H9 (cell line): ENCODE data around the gene CELF4. TPM values are rescaled to one million over a fixed set of nuclear protein-coding genes. Genes with fewer than 3 reads are reported as not detected.
A peak's percentile ranks its signal among the peaks of the same experiment; 100 is the strongest.

Experiments used
- DNase-seq: peaks from one replicate; pipeline ENCODE4 v3.0.0-alpha.2; 2017
- H2AFZ ChIP-seq: one replicate; pipeline ENCODE4 v1.6.1; 2013; ENCODE audit warnings: mild to moderate bottlenecking, low read length, control low read depth, moderate library complexity
- H2AK5ac ChIP-seq: 2 replicates; pipeline ENCODE4 v1.6.1; 2013; ENCODE audit warnings: low read length, control low read depth, mixed read lengths; ENCODE audit not compliant: insufficient read length
- H2BK120ac ChIP-seq: one replicate; pipeline ENCODE4 v1.6.1; 2013; ENCODE audit warnings: low read depth, mild to moderate bottlenecking, low read length, control low read depth, inconsistent platforms; ENCODE audit not compliant: poor library complexity, severe bottlenecking
- H2BK12ac ChIP-seq: 2 replicates; pipeline ENCODE4 v1.6.1; 2013; ENCODE audit warnings: low read length, control low read depth, mixed read lengths, low read depth; ENCODE audit not compliant: insufficient read length
- H2BK15ac ChIP-seq: 2 replicates; pipeline ENCODE4 v1.6.1; 2013; ENCODE audit warnings: low read depth, low read length, control low read depth
- H2BK20ac ChIP-seq: one replicate; pipeline ENCODE4 v1.6.1; 2013; ENCODE audit warnings: low read depth, mild to moderate bottlenecking, low read length, control low read depth, inconsistent platforms; ENCODE audit not compliant: poor library complexity, severe bottlenecking
- H2BK5ac ChIP-seq: 2 replicates; pipeline ENCODE4 v1.6.1; 2013; ENCODE audit warnings: low read length, control low read depth, mixed read lengths; ENCODE audit not compliant: insufficient read length
- H3K14ac ChIP-seq: 2 replicates; pipeline ENCODE4 v1.6.1; 2013; ENCODE audit warnings: low read length, control low read depth; ENCODE audit not compliant: insufficient read depth
- H3K18ac ChIP-seq: 2 replicates; pipeline ENCODE4 v1.6.1; 2013; ENCODE audit warnings: low read depth, mild to moderate bottlenecking, mixed read lengths, low read length, control low read depth; ENCODE audit not compliant: insufficient read length
- H3K23ac ChIP-seq: 2 replicates; pipeline ENCODE4 v1.6.1; 2013; ENCODE audit warnings: low read length, control low read depth, mixed read lengths, low read depth; ENCODE audit not compliant: insufficient read length
- H3K23me2 ChIP-seq: 2 replicates; pipeline ENCODE4 v1.6.1; 2013; ENCODE audit warnings: low read depth, mild to moderate bottlenecking, mixed read lengths, low read length, control low read depth; ENCODE audit not compliant: insufficient read length, poor library complexity, severe bottlenecking
- H3K27ac ChIP-seq: 2 replicates; pipeline ENCODE4 v1.5.1; 2013; ENCODE audit warnings: low read length, control low read depth, mixed read lengths, low read depth; ENCODE audit not compliant: insufficient read length
- H3K27me3 ChIP-seq: 2 replicates; pipeline ENCODE4 v1.6.1; 2013; ENCODE audit warnings: low read length, control low read depth, inconsistent platforms; ENCODE audit not compliant: insufficient read depth
- H3K4ac ChIP-seq: 2 replicates; pipeline ENCODE4 v1.6.1; 2013; ENCODE audit warnings: low read depth, mild to moderate bottlenecking, control low read depth, inconsistent platforms, low read length, moderate library complexity
- H3K4me1 ChIP-seq: 2 replicates; pipeline ENCODE4 v1.6.1; 2013; ENCODE audit warnings: low read length, control low read depth, inconsistent platforms; ENCODE audit not compliant: insufficient read depth
- H3K4me2 ChIP-seq: 2 replicates; pipeline ENCODE4 v1.6.1; 2013; ENCODE audit warnings: low read length, control low read depth, mixed read lengths; ENCODE audit not compliant: insufficient read length, insufficient read depth
- H3K56ac ChIP-seq: 2 replicates; pipeline ENCODE4 v1.6.1; 2013; ENCODE audit warnings: low read depth, mild to moderate bottlenecking, mixed read lengths, low read length, control low read depth; ENCODE audit not compliant: insufficient read length
- H3K79me1 ChIP-seq: 2 replicates; pipeline ENCODE4 v1.6.1; 2013; ENCODE audit warnings: low read depth, mild to moderate bottlenecking, moderate library complexity, low read length, control low read depth, inconsistent platforms; ENCODE audit not compliant: insufficient read depth, poor library complexity, severe bottlenecking
- H3K79me2 ChIP-seq: 2 replicates; pipeline ENCODE4 v1.6.1; 2013; ENCODE audit warnings: low read length, control low read depth, inconsistent platforms; ENCODE audit not compliant: insufficient read depth
- H3K9ac ChIP-seq: 2 replicates; pipeline ENCODE4 v1.6.1; 2013; ENCODE audit warnings: low read length, control low read depth, mixed read lengths; ENCODE audit not compliant: insufficient read length; ENCODE audit errors: extremely low read depth
- H3K9me3 ChIP-seq: one replicate; pipeline ENCODE4 v1.6.1; 2013; ENCODE audit warnings: low read depth, low read length, inconsistent platforms; ENCODE audit not compliant: control insufficient read depth
- H3T11ph ChIP-seq: one replicate; pipeline ENCODE4 v1.6.1; 2013; ENCODE audit warnings: mild to moderate bottlenecking, low read length, control low read depth, inconsistent platforms
- H4K20me1 ChIP-seq: one replicate; pipeline ENCODE4 v1.6.1; 2013; ENCODE audit not compliant: control insufficient read depth, insufficient read length, insufficient read depth
- H4K5ac ChIP-seq: 2 replicates; pipeline ENCODE4 v1.6.1; 2013; ENCODE audit warnings: low read depth, mild to moderate bottlenecking, mixed read lengths, low read length, control low read depth; ENCODE audit not compliant: insufficient read length
- H4K8ac ChIP-seq: replicated peaks from 2 replicates; pipeline ENCODE4 v1.6.1; 2013; ENCODE audit warnings: low read length, control low read depth, mixed read lengths, low read depth; ENCODE audit not compliant: insufficient read length
- H4K91ac ChIP-seq: 2 replicates; pipeline ENCODE4 v1.6.1; 2013; ENCODE audit warnings: low read depth, mild to moderate bottlenecking, moderate library complexity, mixed read lengths, low read length, control low read depth; ENCODE audit not compliant: insufficient read length
- H3K27ac Mint-ChIP-seq, 3 experiments: 2 replicates in 2 of 3; 3 replicates in 1 of 3; pipeline ENCODE4 v1.8.0; 2020 to 2021; ENCODE audit warnings: mixed read lengths in 3 of 3, mild to moderate bottlenecking in 1 of 3, moderate library complexity in 1 of 3
- H3K27me3 Mint-ChIP-seq: 2 replicates; pipeline ENCODE4 v1.8.0; 2021; ENCODE audit warnings: low read depth, mild to moderate bottlenecking, moderate library complexity, mixed read lengths
- H3K36me3 Mint-ChIP-seq, 3 experiments: 2 replicates in 2 of 3; 3 replicates in 1 of 3; pipeline ENCODE4 v1.8.0; 2020 to 2021; ENCODE audit warnings: low read depth in 3 of 3, mixed read lengths in 3 of 3; ENCODE audit not compliant: insufficient read depth in 1 of 3
- H3K4me1 Mint-ChIP-seq, 2 experiments: 2 replicates each; pipeline ENCODE4 v1.8.0; 2020; ENCODE audit warnings: mixed read lengths in 2 of 2
- H3K4me3 Mint-ChIP-seq, 2 experiments: 2 replicates in 1 of 2; 3 replicates in 1 of 2; pipeline ENCODE4 v1.8.0; 2020 to 2021; ENCODE audit warnings: mild to moderate bottlenecking in 2 of 2, mixed read lengths in 2 of 2, moderate library complexity in 1 of 2
- H3K9me3 Mint-ChIP-seq, 2 experiments: 2 replicates in 1 of 2; 3 replicates in 1 of 2; pipeline ENCODE4 v1.8.0; 2020; ENCODE audit warnings: mild to moderate bottlenecking in 2 of 2, mixed read lengths in 2 of 2, moderate library complexity in 1 of 2
- CTCF ChIP-seq: fragments of 200-600 bp; sonication (generic); conservative IDR thresholded peaks from 3 replicates; pipeline ENCODE4 v1.8.0; 2021; ENCODE audit warnings: antibody characterized with exemption, mild to moderate bottlenecking
- WGBS: extraction: QIAGEN DNeasy Blood & Tissue Kit; methylation state at CpG from one replicate; pipeline ENCODE4 v1.1.7; 2013; ENCODE audit warnings: missing lambda C conversion rate, low lambda C conversion rate, mixed read lengths; ENCODE audit not compliant: insufficient read length; ENCODE audit errors: extremely low coverage; 5-methylcytosine and 5-hydroxymethylcytosine counted together
- total RNA-seq: library from RNA; stranded (reverse); gene quantifications from 2 replicates; pipeline ENCODE4 v1.2.1, GENCODE V29; 2021

CELF4 gene
- total RNA-seq, 1 experiment from 2014 or later, result 1.1 TPM

- Mint-ChIP-seq H3K27me3 (peaks cover 25% of the 10 kb centered on the region), H3K36me3 (no peaks in the 10 kb centered on the region), H3K27ac (peak overlapping the region in 1 of 3 experiments; percentile 76; a peak in 1 of 7 replicates), H3K4me1 (peaks cover 19 to 21% of the 10 kb centered on the region in 2 experiments), H3K4me3 (no peak overlapping the region), H3K9me3 (no peaks in the 10 kb centered on the region)
- Histone ChIP-seq H2BK120ac (no peak overlapping the region), H4K5ac (no peak overlapping the region), H3K4me1 (no peaks in the 10 kb centered on the region; the same call in 1 of the 2 replicates), H3K4me2 (no peak overlapping the region), H4K8ac (no peak overlapping the region), H3K4ac (no peak overlapping the region), H3K23ac (no peak overlapping the region), H3K9me3 (no peaks in the 10 kb centered on the region), H4K20me1 (no peaks in the 10 kb centered on the region), H2BK20ac (no peak overlapping the region), H2BK15ac (no peak overlapping the region), H2AFZ (no peak overlapping the region), H4K91ac (no peak overlapping the region), H3K27me3 (no peaks in the 10 kb centered on the region), H3K79me2 (no peaks in the 10 kb centered on the region), H3K14ac (no peak overlapping the region; the same call in 1 of the 2 replicates), H3K18ac (no peak overlapping the region), H3K9ac (no peak overlapping the region), H3K27ac (no peak overlapping the region), H3K23me2 (no peaks in the 10 kb centered on the region), H3T11ph (no peak overlapping the region), H3K79me1 (no peaks in the 10 kb centered on the region), H2AK5ac (no peak overlapping the region), H3K56ac (no peak overlapping the region), H2BK5ac (no peak overlapping the region), H2BK12ac (no peak overlapping the region)
- WGBS, result no CpG with 5 or more reads among the region's 1 CpG
- no peak for TF ChIP-seq CTCF
- no peak for DNase-seq
These were observed 162.9 kb downstream of the CELF4 start for GRCh38 chr18:37402735-37403099.
